ENCODE measurements around the gene QKI.

- no peak for TF ChIP-seq GATA2 (IDR thresholded peaks at IDR 0.05; ENCODE audit: low read depth, low read length)
- no peak for TF ChIP-seq GATA3 (IDR thresholded peaks at IDR 0.05; ENCODE audit: low read depth, low read length)
These were observed 156.2 kb downstream of the QKI start for GRCh38 chr6:163570579-163571231.

All from SH-SY5Y (cell line).